Endothelial cell of umbilical vein (primary cell): ENCODE data around the gene DCLRE1A. TPM values are rescaled to one million over a fixed set of nuclear protein-coding genes. Genes with fewer than 3 reads are reported as not detected.
A peak's percentile ranks its signal among the peaks of the same experiment; 100 is the strongest.

Experiments
- BruUV-seq: library from RNA; stranded (reverse); fragments of 400-500 nt; replicated peaks from 2 replicates; lab custom pipeline; 2021; lab: Mats Ljungman, UMichigan
- CTCF ChIA-PET: fragments of 300-600, 350-600 bp; sonication (Branson Sonifier 250); formaldehyde crosslinking; loops from one replicate; lab custom pipeline; 2021; ENCODE audit warnings: antibody characterized with exemption, inconsistent platforms; lab: Charles Lee
- POLR2A ChIA-PET: fragments of 300-600, 350-600 bp; sonication (Branson Sonifier 250); formaldehyde crosslinking; loops from one replicate; lab custom pipeline; 2021; ENCODE audit warnings: antibody characterized with exemption, inconsistent platforms; lab: Charles Lee
- DNase-seq: peaks from one replicate; pipeline ENCODE4 v3.0.0-alpha.2; 2011; ENCODE audit warnings: low read depth, low spot score
- FAIRE-seq: peaks from 2 replicates; lab custom pipeline; 2011; peaks lifted over from hg19 to GRCh38; lab: Jason Lieb, UNC
- H2AFZ ChIP-seq: 2 replicates; pipeline ENCODE4 v1.6.0; 2012; ENCODE audit warnings: low read depth, low read length, control low read depth, inconsistent platforms
- H3K27ac ChIP-seq: 2 replicates; pipeline ENCODE4 v1.5.1; 2011; ENCODE audit warnings: low read depth, mild to moderate bottlenecking, control low read depth, low read length, moderate library complexity; ENCODE audit not compliant: insufficient read depth
- H3K27me3 ChIP-seq, 2 experiments: 2 replicates each; pipeline versions ENCODE4 v1.6.0 to v1.6.1; 2011; ENCODE audit warnings: low read length in 2 of 2, mixed read lengths in 1 of 2; ENCODE audit not compliant: control insufficient read depth in 2 of 2, insufficient read depth in 2 of 2
- H3K36me3 ChIP-seq, 2 experiments: 2 replicates in 1 of 2; 3 replicates in 1 of 2; pipeline ENCODE4 v1.5.1; 2011; ENCODE audit warnings: low read length in 2 of 2, mild to moderate bottlenecking in 1 of 2, moderate library complexity in 1 of 2; ENCODE audit not compliant: control insufficient read depth in 2 of 2, insufficient read depth in 2 of 2; ENCODE audit errors: extremely low read depth in 1 of 2
- H3K4me1 ChIP-seq: 3 replicates; pipeline ENCODE4 v1.5.1; 2011; ENCODE audit warnings: mild to moderate bottlenecking, low read length; ENCODE audit not compliant: control insufficient read depth, insufficient read depth; ENCODE audit errors: extremely low read depth
- H3K4me2 ChIP-seq: 2 replicates; pipeline ENCODE4 v1.6.1; 2011; ENCODE audit warnings: low read length, control low read depth, mixed read lengths; ENCODE audit not compliant: insufficient read depth
- H3K4me3 ChIP-seq, 3 experiments: fragments of 200-600 bp in 1 of 3; sonication (generic), shearing (Covaris generic) in 1 of 3; replicated peaks in 1 of 3; 2 replicates each; pipeline ENCODE4 v1.5.1; 2011 to 2016; ENCODE audit warnings: control low read depth in 3 of 3, low read length in 3 of 3, mild to moderate bottlenecking in 2 of 3, inconsistent platforms in 1 of 3, low read depth in 1 of 3, moderate library complexity in 1 of 3; ENCODE audit not compliant: insufficient read depth in 1 of 3
- H3K79me2 ChIP-seq: 2 replicates; pipeline ENCODE4 v1.6.0; 2012; ENCODE audit warnings: low read length, inconsistent platforms; ENCODE audit not compliant: control insufficient read depth, insufficient read depth
- H3K9ac ChIP-seq: replicated peaks from 2 replicates; pipeline ENCODE3; 2011; ENCODE audit warnings: low read length, control low read depth; ENCODE audit not compliant: insufficient read depth; ENCODE audit errors: extremely low read depth
- H3K9me1 ChIP-seq: replicated peaks from 3 replicates; pipeline ENCODE4 v1.6.0; 2011; ENCODE audit warnings: mild to moderate bottlenecking, low read length; ENCODE audit not compliant: control insufficient read depth, insufficient read depth; ENCODE audit errors: extremely low read depth
- H3K9me3 ChIP-seq: replicated peaks from 2 replicates; pipeline ENCODE4 v1.5.1; 2012; ENCODE audit warnings: low read length, inconsistent platforms; ENCODE audit not compliant: control insufficient read depth, insufficient read depth
- H4K20me1 ChIP-seq: replicated peaks from 2 replicates; pipeline ENCODE3; 2011; ENCODE audit warnings: mild to moderate bottlenecking, low read length; ENCODE audit not compliant: control insufficient read depth, insufficient read depth; ENCODE audit errors: extremely low read depth
- CTCF ChIP-seq, 2 donors: IDR thresholded peaks; 1 replicate in 1 of 2; 2 replicates in 1 of 2; pipeline ENCODE4 v1.5.1; 2011; ENCODE audit warnings: low read length in 2 of 2, mild to moderate bottlenecking in 2 of 2, moderate library complexity in 2 of 2, control low read depth in 1 of 2, inconsistent platforms in 1 of 2, low read depth in 1 of 2; ENCODE audit not compliant: insufficient read depth in 1 of 2; ENCODE audit errors: extremely low read depth in 1 of 2
- EZH2 ChIP-seq: IDR thresholded peaks from 2 replicates; pipeline ENCODE4 v1.6.1; 2012; ENCODE audit warnings: borderline replicate concordance, low read depth, mild to moderate bottlenecking, moderate library complexity, low read length, inconsistent platforms; ENCODE audit not compliant: severe bottlenecking
- FOS ChIP-seq: IDR thresholded peaks from 2 replicates; pipeline ENCODE4 v1.6.1; 2011; ENCODE audit warnings: mild to moderate bottlenecking, low read length, moderate library complexity, borderline replicate concordance; ENCODE audit not compliant: insufficient read depth
- GATA2 ChIP-seq: IDR thresholded peaks from 2 replicates; pipeline ENCODE4 v1.7.0; 2011; ENCODE audit warnings: low read depth, mild to moderate bottlenecking, moderate library complexity, mixed read lengths, low read length; ENCODE audit not compliant: insufficient read length, insufficient read depth
- JUN ChIP-seq: IDR thresholded peaks from 2 replicates; pipeline ENCODE4 v1.6.1; 2011; ENCODE audit warnings: borderline replicate concordance, low read depth; ENCODE audit not compliant: insufficient read length, insufficient read depth
- MAX ChIP-seq: IDR thresholded peaks from 2 replicates; pipeline ENCODE4 v1.6.1; 2011; ENCODE audit not compliant: insufficient read depth, insufficient read length
- MYC ChIP-seq: IDR thresholded peaks from one replicate; pipeline ENCODE4 v1.6.1; 2011; ENCODE audit warnings: mild to moderate bottlenecking, low read depth, low read length
- POLR2A ChIP-seq: IDR thresholded peaks from 2 replicates; pipeline ENCODE4 v1.6.1; 2012; ENCODE audit warnings: low read depth, mild to moderate bottlenecking, control low read depth, low read length
- POLR2AphosphoS5 ChIP-seq: IDR thresholded peaks from 2 replicates; pipeline ENCODE4 v1.6.1; 2012; ENCODE audit warnings: low read depth, mild to moderate bottlenecking, control low read depth, low read length, moderate library complexity; ENCODE audit not compliant: insufficient read depth
- dilution Hi-C: fragments of 300-500 bp; cut with MboI; formaldehyde crosslinking; loops from one replicate; pipeline ENCODE4 v1.15.0; 2019; ENCODE audit warnings: low sequenced_read_pairs; ENCODE audit not compliant: extremely low pct_ligation_motif_present
- intact Hi-C: fragments of 100-400 bp; cut with micrococcal nuclease; formaldehyde crosslinking; loops from one replicate; pipeline ENCODE4 v1.10.0; 2022
- polyA plus RNA-seq, 4 experiments: library from polyadenylated mRNA; depleted of rRNA in 3 of 4; stranded (reverse) in 3 of 4; unstranded in 1 of 4; fragments of >200 nt; gene quantifications; 2 replicates each; pipeline versions ENCODE4 v1.2.1 to v1.2.3, GENCODE V29; 2011 to 2012; ENCODE audit warnings: missing spikeins in 1 of 4
- total RNA-seq: library from RNA; stranded (reverse); gene quantifications from 2 replicates; pipeline ENCODE4 v1.2.3, GENCODE V29; 2021

Gene DCLRE1A
- total and polyA plus RNA-seq, 2 donors (not counting 3 experiments of a cell fraction or from before 2014, with no cell fraction given) = 3.6 to 6.7 TPM

DNA sequence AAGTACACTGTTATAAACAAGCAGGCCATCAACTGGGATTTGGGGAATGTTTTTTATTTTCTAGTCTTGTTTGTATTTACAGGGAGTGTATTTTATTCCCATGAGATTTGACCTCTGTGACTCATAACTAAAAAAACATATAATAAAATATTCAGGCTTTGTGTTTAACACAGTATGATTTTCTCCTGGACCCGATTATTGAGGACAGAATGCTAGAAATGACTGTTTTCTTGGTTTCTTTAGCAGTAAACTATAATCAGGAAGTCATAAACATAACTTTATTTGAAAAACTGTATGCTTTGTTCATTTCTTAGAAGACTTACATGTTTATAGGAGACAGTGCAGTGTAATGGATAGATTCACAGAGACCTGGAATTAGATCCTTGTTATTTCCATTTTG lies 2.7 kb upstream of the DCLRE1A start:
- H3K4me3 ChIP-seq = peak overlapping the region in 2 of 3 experiments; percentile 27 to 87
- H3K9ac ChIP-seq = peak overlapping the region; percentile 98
- intact Hi-C loops = no loop called here
- H3K4me1 ChIP-seq = peaks cover 40% of the 10 kb centered on the region
- no TSS peak for BruUV-seq
- H3K4me2 ChIP-seq = peak overlapping the region; percentile 96
- DNase-seq (peak; percentile 26), FAIRE-seq (no peak)
- dilution Hi-C loops = no loop called here
- peaks cover 41% of the 10 kb centered on the region for H3K79me2 ChIP-seq
- no peak overlapping the region for H2AFZ ChIP-seq
- POLR2A ChIA-PET = no interaction called here
- no peaks in the 10 kb centered on the region for H3K9me1 ChIP-seq
- no peaks in the 10 kb centered on the region for H3K9me3 ChIP-seq
- no peak for TF ChIP-seq POLR2AphosphoS5
- no peak for TF ChIP-seq MYC
- TF ChIP-seq JUN = no peak
- TF ChIP-seq POLR2A = no peak
- no peak for TF ChIP-seq CTCF (IDR thresholded peaks at IDR 0.05; ENCODE audit: extremely low read depth in 1 of 2, insufficient read depth in 1 of 2, low read depth in 1 of 2, low read length in 2 of 2)
- no peak for TF ChIP-seq GATA2
- TF ChIP-seq EZH2 = no peak
- no peak for TF ChIP-seq MAX
- no peak for TF ChIP-seq FOS
- H3K36me3 ChIP-seq = peaks cover 2 to 14% of the 10 kb centered on the region in 2 experiments
- CTCF ChIA-PET = interaction anchor here (1.5 kb wide), 1 partner anchor 74 kb away, joined by 3 read pairs; no protein-coding TSS in a partner anchor
- H4K20me1 ChIP-seq = no peaks in the 10 kb centered on the region
- no peaks in the 10 kb centered on the region for H3K27me3 ChIP-seq
- peak overlapping the region; percentile 25 for H3K27ac ChIP-seq
